GM23338 (cell line): ENCODE measurements around the gene ADSS1. TPM values are rescaled to one million over a fixed set of nuclear protein-coding genes. Genes with fewer than 3 reads are reported as not detected.

Source experiments
- ATAC-seq: fragments of 200-7000 bp; cut with Tn5 transposase; 3 replicates; pipeline ENCODE4 v1.9.1; 2020
- DNase-seq: peaks from one replicate; pipeline ENCODE4 v3.0.0-alpha.2; 2015; ENCODE audit warnings: low spot score
- H2AFZ ChIP-seq: fragments of 200-600 bp; sonication (generic); 2 replicates; pipeline ENCODE4 v1.8.0; 2016; ENCODE audit warnings: antibody characterized with exemption, mild to moderate bottlenecking, moderate library complexity
- H3F3A ChIP-seq: fragments of 200-600 bp; sonication (generic); replicated peaks from 2 replicates; pipeline ENCODE4 v1.8.0; 2017; ENCODE audit warnings: antibody characterized with exemption, mixed run types, low read depth
- H3K27ac ChIP-seq: fragments of 200-600 bp; sonication (generic); 2 replicates; pipeline ENCODE4 v1.6.1; 2016; ENCODE audit warnings: low read depth
- H3K27me3 ChIP-seq: fragments of 200-600 bp; sonication (generic); 2 replicates; pipeline ENCODE4 v1.8.0; 2016; ENCODE audit warnings: mild to moderate bottlenecking, mixed run types, moderate library complexity; ENCODE audit not compliant: insufficient read depth
- H3K36me3 ChIP-seq: fragments of 200-600 bp; sonication (generic); 2 replicates; pipeline ENCODE4 v1.8.0; 2016; ENCODE audit warnings: mild to moderate bottlenecking; ENCODE audit not compliant: insufficient read depth
- H3K4me1 ChIP-seq: fragments of 200-600 bp; sonication (generic); 2 replicates; pipeline ENCODE4 v1.8.0; 2016; ENCODE audit warnings: mild to moderate bottlenecking, moderate library complexity; ENCODE audit not compliant: insufficient read depth
- H3K4me2 ChIP-seq: fragments of 200-600 bp; sonication (generic); 2 replicates; pipeline ENCODE4 v1.7.1; 2017; ENCODE audit warnings: mixed run types
- H3K4me3 ChIP-seq: fragments of 200-600 bp; sonication (generic); 2 replicates; pipeline ENCODE4 v1.6.1; 2016; ENCODE audit warnings: mixed run types
- H3K79me2 ChIP-seq: fragments of 200-600 bp; sonication (generic); replicated peaks from 2 replicates; pipeline ENCODE4 v1.8.0; 2017; ENCODE audit warnings: mild to moderate bottlenecking; ENCODE audit not compliant: insufficient read depth
- H3K9me2 ChIP-seq: fragments of 200-600 bp; sonication (generic); 2 replicates; pipeline ENCODE4 v1.8.0; 2017; ENCODE audit not compliant: insufficient read depth
- H4K20me1 ChIP-seq: fragments of 200-600 bp; sonication (generic); replicated peaks from 2 replicates; pipeline ENCODE4 v1.8.0; 2017; ENCODE audit warnings: mild to moderate bottlenecking; ENCODE audit not compliant: insufficient read depth
- H3K27ac Mint-ChIP-seq: 2 replicates; pipeline ENCODE4 v1.8.0; 2020; ENCODE audit warnings: inconsistent platforms, mild to moderate bottlenecking, moderate library complexity, mixed read lengths
- H3K27me3 Mint-ChIP-seq: 3 replicates; pipeline ENCODE4 v1.8.0; 2022; ENCODE audit warnings: low read depth, mild to moderate bottlenecking, moderate library complexity, mixed read lengths, inconsistent platforms; ENCODE audit not compliant: insufficient read depth, poor library complexity
- H3K36me3 Mint-ChIP-seq: 3 replicates; pipeline ENCODE4 v1.8.0; 2021; ENCODE audit warnings: low read depth, mild to moderate bottlenecking, inconsistent platforms, moderate library complexity, mixed read lengths
- H3K4me1 Mint-ChIP-seq: 3 replicates; pipeline ENCODE4 v1.8.0; 2020; ENCODE audit warnings: mild to moderate bottlenecking, inconsistent platforms, mixed read lengths
- H3K4me3 Mint-ChIP-seq: 3 replicates; pipeline ENCODE4 v1.8.0; 2021; ENCODE audit warnings: moderate library complexity, mild to moderate bottlenecking, inconsistent platforms, mixed read lengths
- H3K9me3 Mint-ChIP-seq: 3 replicates; pipeline ENCODE4 v1.8.0; 2020; ENCODE audit warnings: moderate library complexity, mild to moderate bottlenecking, inconsistent platforms, mixed read lengths
- EZH2phosphoT487 ChIP-seq: fragments of 200-600 bp; sonication (generic); IDR thresholded peaks from one replicate; pipeline ENCODE4 v1.8.1; 2018; ENCODE audit warnings: antibody characterized with exemption; ENCODE audit not compliant: unreplicated experiment
- JUNB ChIP-seq: IDR thresholded peaks from one replicate; pipeline ENCODE4 v1.6.1; 2016; ENCODE audit warnings: antibody characterized with exemption; ENCODE audit not compliant: unreplicated experiment
- POLR2AphosphoS5 ChIP-seq: IDR thresholded peaks from 2 replicates; pipeline ENCODE4 v1.6.1; 2016; ENCODE audit warnings: antibody characterized with exemption, low read depth
- REST ChIP-seq: IDR thresholded peaks from one replicate; pipeline ENCODE4 v1.6.1; 2018; ENCODE audit warnings: antibody characterized with exemption; ENCODE audit not compliant: unreplicated experiment
- ZNF331 ChIP-seq: fragments of 250-450 bp; sonication (Bioruptor Pico); IDR thresholded peaks from 2 replicates; pipeline ENCODE4 v1.5.0; 2020; ENCODE audit warnings: low read depth, mild to moderate bottlenecking, moderate library complexity
- ZNF462 ChIP-seq: fragments of 250-450 bp; sonication (Bioruptor Pico); IDR thresholded peaks from 2 replicates; pipeline ENCODE4 v1.5.0; 2020; ENCODE audit warnings: mild to moderate bottlenecking, moderate library complexity
- polyA plus RNA-seq: library from polyadenylated mRNA; unstranded; fragments of >200 nt; fragmentation: Nextera tagmentation; extraction: Ambion mirVana; gene quantifications from 2 replicates; pipeline ENCODE4 v1.2.1, GENCODE V29; 2016
- total RNA-seq: library from RNA; depleted of rRNA; stranded (reverse); fragments of >200 nt; shearing (Covaris generic); gene quantifications from 2 replicates; pipeline ENCODE4 v1.2.3, GENCODE V29; 2014

ADSS1 gene
- total and polyA plus RNA-seq, 2 experiments from 2014 or later: 9.5 to 11.6 TPM

- Histone ChIP-seq H3K36me3 (no peaks in the 10 kb centered on the region), H3K79me2 (peaks cover 39% of the 10 kb centered on the region), H2AFZ (no peak overlapping the region), H3K9me2 (no peaks in the 10 kb centered on the region), H3K4me3 (no peak overlapping the region), H3F3A (no peaks in the 10 kb centered on the region), H3K4me2 (no peak overlapping the region), H3K27ac (no peak overlapping the region), H3K4me1 (peaks cover 6% of the 10 kb centered on the region; the same call in 1 of the 2 replicates), H3K27me3 (no peaks in the 10 kb centered on the region), H4K20me1 (peaks cover 11% of the 10 kb centered on the region)
- Mint-ChIP-seq H3K4me3 (no peak overlapping the region), H3K27ac (no peak overlapping the region), H3K9me3 (peaks cover 5% of the 10 kb centered on the region; the same call in 2 of the 3 replicates), H3K36me3 (peaks cover 66% of the 10 kb centered on the region), H3K4me1 (peaks cover 30% of the 10 kb centered on the region), H3K27me3 (peaks cover 33% of the 10 kb centered on the region)
- ATAC-seq (no peak), DNase-seq (no peak)
- TF ChIP-seq ZNF331 (no peak), ZNF462 (no peak), EZH2phosphoT487 (no peak), POLR2AphosphoS5 (no peak)
Measured at GRCh38 chr14:104756477-104757237, 32.6 kb downstream of the ADSS1 start.

GRCh38 chr14:104757238-104757585 is 33.2 kb downstream of the ADSS1 start:
- Histone ChIP-seq H3K4me1 (peaks cover 6% of the 10 kb centered on the region; the same call in 1 of the 2 replicates), H4K20me1 (peaks cover 11% of the 10 kb centered on the region), H3K4me3 (no peak overlapping the region), H3K27ac (no peak overlapping the region), H3K79me2 (peaks cover 39% of the 10 kb centered on the region), H3F3A (no peaks in the 10 kb centered on the region), H3K27me3 (no peaks in the 10 kb centered on the region), H3K9me2 (no peaks in the 10 kb centered on the region), H3K36me3 (no peaks in the 10 kb centered on the region), H2AFZ (no peak overlapping the region), H3K4me2 (no peak overlapping the region)
- ATAC-seq (no peak), DNase-seq (no peak)
- Mint-ChIP-seq H3K4me1 (peaks cover 30% of the 10 kb centered on the region), H3K9me3 (peaks cover 4% of the 10 kb centered on the region; the same call in 2 of the 3 replicates), H3K27ac (no peak overlapping the region), H3K36me3 (peaks cover 70% of the 10 kb centered on the region), H3K27me3 (peaks cover 33% of the 10 kb centered on the region), H3K4me3 (no peak overlapping the region)
- TF ChIP-seq REST (no peak), JUNB (no peak)
